GM19463 (cell line): ENCODE measurements around the gene DDIT4.
"Not testable (repeated sequence)": the region's sequence is repeated elsewhere in the genome, so short reads cannot be mapped to it uniquely, and the experiment has no call there.

Source experiments
- ATAC-seq: cut with Tn5 transposase; IDR thresholded peaks from one replicate; pipeline ENCODE4 v1.9.1; 2021; ENCODE audit warnings: mild to moderate bottlenecking, moderate library complexity; ENCODE audit not compliant: unreplicated experiment

DDIT4 gene, protein sequence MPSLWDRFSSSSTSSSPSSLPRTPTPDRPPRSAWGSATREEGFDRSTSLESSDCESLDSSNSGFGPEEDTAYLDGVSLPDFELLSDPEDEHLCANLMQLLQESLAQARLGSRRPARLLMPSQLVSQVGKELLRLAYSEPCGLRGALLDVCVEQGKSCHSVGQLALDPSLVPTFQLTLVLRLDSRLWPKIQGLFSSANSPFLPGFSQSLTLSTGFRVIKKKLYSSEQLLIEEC

DNA sequence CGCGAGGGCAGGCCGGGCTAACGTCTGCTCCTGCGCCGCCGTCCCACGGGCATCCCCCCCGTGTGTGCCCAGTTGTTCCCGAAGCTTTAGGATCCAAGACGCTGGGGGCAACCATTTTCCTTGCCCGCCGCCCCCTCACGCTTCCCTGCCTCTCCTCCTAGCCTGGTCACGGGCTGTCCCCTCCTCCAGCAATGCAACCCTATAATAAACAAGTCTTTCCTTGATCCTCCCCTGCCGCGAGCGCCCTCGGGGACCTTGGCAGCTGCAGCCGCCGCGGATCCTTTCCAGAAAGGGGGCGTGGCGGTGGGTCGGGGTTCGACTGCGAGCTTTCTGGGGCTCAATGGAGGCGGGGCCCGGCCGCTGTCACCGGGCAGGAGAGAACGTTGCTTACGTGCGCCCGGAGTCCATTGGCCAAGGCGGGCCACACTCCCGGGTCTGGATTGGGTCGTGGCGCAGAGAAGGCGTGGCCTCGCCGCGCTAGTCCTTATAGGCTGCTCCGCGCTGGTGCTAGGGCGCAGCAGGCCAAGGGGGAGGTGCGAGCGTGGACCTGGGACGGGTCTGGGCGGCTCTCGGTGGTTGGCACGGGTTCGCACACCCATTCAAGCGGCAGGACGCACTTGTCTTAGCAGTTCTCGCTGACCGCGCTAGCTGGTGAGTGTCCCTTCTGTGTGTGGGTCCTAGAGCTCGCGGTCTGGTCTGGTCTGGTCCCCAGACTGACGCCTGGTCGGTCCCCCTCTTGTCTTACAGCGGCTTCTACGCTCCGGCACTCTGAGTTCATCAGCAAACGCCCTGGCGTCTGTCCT is at the start of gene DDIT4:
Gene DDIT4 (plus strand): TSS at position 515 of the 803 bp plus-strand sequence. CDS start 293 bp downstream, outside the sequence.
- peak; percentile 83 for ATAC-seq

DNA sequence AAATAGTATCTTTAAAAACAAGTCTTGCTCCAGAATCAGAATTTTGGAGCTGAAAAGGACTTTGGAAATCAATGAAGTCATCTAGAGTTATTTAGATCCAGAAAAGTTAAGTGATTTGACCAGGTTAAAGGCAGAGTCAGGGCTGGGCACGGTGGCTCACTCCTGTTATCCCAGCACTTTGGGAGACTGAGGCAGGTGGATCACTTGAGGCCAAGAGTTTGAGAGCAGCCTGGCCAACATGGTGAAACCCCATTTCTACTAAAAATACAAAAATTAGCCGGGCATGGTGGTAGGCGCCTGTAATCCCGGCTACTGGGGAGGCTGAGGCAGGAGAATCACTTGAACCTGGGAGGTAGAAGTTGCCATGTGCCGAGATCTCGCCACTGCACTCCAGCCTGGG is 49.5 kb upstream of the DDIT4 start:
- ATAC-seq = not testable (repeated sequence)

DNA sequence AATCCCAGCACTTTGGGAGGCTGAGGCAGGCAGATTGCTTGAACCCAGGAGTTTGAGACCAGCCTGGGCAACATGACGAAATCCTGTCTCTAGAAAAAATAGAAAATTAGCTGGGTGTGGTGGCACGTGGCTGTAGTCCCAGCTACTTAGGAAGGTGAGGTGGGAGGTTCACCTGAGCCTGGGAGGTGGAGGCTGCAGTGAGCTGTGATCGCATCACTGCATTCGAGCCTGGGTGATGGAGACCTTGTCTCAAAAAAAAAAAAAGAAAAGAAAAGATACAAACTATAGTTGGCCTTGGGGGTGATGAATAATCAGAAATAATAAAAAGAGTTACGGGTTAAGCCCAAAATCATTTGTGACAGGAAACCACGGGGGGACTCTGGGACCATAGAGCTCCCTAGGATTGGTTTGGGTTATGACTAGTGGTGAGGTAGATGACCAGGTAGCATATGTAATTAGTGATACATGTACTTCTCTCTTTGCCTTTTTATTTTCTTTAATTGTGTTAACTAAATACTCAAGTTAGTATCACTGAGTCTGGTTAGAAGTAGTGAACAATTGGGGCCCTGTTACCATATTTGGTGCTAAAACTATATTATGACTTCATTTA is 47.2 kb upstream of the DDIT4 start:
- no peak for ATAC-seq

DNA sequence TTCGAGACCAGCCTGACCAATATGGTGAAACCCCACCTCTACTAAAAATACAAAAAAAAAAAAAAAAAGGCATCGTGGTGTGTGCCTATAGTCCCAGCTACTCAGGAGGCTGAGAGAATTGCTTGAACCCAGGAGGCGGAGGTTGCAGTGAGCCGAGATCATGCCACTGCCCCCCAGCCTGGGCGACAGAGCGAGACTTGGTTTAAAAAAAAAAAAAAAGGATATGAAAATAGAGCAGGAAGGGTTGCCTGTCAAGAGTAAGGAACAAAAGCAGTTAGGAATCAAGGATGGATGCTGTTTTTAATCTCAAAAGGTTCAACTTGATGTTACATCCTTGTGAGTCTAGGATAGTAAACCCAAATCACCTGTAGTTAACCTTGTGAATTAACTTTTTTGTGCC is 45.9 kb upstream of the DDIT4 start:
- no peak for ATAC-seq

DNA sequence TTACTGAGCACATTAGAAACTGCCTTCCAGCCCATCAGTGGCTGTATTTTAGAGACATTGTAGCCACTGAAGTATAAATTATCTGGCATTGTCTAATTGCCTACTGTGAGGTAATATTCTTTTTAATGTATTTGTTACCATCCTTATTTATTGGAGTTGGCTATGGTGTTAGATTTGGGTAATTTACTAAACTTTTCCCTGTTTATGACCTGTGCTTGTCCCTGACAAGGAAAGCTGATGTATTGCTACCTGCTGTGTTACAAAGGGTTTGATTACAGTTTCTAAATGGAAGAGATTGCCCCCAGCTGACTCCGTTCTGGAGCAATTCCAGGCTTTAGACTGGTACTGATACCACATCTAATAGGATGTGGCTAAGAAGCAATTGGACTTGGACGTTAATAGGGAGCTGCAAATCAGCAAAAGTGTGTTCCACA is 45.4 kb upstream of the DDIT4 start:
- no peak for ATAC-seq

DNA sequence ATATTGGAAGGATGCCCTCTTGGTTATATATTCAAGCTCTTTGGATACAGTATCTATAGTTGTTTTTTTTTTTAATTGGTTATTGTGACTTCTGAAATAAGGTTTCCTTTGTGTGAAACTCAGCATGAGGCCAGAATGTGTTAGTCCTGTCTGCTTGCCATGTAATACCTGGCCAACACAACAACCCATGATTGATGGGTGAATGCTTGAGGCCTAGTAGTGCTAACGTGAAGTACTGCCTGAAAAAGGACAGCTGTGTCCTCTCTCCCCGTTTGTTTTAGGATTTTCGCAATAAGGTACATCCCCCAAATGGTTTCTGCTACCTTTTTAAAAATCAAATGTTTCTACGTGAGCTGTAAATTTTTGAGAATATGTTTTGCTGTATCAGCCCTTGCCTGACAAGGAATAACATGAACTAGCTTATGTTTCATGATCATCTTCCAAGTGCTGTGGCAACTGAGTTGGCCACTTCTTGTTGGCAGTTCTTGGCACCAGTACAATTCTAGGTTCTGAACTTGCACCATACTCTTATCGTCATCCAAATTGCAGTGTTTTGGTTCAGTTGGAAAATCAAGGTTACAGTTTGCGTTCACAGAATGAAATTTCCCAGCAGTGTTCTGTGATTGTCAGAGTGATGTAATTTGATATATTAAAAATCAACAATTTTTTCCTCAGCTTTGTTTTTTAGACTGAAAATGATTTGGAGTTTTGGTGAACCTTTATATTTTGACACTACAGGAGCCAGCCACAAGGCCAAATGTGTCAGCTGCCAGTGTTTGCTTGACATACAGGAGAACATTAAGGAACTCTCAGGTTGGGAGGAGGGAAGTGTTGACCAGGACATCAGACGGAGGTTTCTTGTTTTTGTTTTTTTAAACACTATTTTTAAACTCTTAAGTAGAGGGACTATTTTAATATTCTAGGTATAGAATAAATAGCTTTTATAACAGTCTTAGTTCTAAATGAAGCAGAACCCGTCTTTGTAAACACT is 44.2 kb upstream of the DDIT4 start:
- ATAC-seq = no peak

DNA sequence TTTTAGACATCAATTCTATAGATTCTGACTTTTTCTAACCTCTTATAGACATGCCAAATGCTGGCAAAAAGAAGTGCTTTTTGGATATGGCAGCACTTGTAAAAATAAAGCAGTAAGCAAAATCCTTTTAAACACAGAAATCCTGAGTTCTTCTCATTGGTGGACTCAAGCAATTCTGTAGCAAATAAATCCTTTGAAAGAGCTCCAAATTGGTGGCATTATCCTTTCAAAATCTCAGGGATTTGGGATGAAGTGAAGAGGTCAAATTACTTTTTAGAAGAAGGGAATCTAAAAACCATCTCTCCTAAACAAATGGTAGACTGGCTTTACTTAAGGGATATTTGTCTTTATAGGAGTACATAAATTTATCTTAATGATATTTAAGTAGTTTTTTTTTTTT is 40.1 kb upstream of the DDIT4 start:
- ATAC-seq = no peak

DNA sequence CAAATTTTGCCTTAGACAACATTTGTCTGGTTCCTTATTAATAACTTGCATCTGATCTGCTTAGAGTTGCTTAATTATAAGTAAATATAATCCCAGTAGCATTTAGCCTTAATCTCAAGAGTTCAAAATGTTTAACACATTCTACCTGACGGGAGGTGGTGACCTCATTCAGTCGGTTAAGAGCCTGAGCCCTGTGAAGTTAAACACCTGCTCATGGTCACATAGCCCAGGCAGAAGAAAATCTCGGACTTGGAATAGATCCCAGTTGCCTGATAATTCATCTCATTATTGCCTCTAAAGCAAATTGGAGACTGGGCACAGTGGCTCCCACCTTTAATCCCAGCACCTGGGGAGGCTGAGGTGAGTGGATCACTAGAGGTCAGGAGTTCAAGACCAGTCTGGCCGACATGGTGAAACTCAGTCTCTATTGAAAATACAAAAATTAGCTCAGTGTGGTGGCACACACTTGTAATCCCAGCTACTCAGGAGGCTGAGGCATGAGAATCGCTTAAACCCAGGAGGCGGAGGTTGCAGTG is 39.1 kb upstream of the DDIT4 start:
- ATAC-seq = no peak

DNA sequence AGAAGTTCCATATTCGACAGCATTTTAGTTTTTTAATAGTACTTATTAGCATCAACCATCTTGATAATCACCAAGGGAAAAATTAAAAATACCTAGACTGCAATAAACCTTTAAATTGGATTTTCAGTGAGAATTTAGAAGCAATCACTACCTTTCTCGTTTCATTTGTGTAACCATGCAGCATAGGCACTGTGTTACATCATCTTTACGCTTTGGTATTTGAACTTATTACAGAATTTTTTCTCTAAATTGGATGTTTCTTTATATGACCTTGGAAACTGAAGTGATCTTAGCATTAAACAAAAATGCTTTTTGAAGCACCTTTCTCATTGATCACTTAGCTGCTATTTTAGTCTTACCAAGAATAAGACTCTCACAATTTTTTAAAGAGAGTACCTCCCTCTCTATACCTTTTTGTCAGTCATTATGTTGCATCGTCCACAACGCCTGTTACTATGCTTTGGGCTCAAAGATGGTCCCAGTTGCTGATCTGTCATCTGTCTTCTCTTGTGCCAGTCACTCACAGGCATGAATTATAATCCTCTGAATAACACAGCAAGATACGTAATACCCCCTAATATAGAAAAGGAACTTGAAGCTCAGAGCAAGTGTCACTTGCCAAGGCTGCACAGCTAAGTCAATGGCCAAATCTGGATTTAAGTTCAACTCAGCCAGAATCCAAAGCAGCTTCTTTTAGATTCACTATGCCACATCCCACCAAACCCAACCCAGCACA is 38.0 kb upstream of the DDIT4 start:
- no peak for ATAC-seq

DNA sequence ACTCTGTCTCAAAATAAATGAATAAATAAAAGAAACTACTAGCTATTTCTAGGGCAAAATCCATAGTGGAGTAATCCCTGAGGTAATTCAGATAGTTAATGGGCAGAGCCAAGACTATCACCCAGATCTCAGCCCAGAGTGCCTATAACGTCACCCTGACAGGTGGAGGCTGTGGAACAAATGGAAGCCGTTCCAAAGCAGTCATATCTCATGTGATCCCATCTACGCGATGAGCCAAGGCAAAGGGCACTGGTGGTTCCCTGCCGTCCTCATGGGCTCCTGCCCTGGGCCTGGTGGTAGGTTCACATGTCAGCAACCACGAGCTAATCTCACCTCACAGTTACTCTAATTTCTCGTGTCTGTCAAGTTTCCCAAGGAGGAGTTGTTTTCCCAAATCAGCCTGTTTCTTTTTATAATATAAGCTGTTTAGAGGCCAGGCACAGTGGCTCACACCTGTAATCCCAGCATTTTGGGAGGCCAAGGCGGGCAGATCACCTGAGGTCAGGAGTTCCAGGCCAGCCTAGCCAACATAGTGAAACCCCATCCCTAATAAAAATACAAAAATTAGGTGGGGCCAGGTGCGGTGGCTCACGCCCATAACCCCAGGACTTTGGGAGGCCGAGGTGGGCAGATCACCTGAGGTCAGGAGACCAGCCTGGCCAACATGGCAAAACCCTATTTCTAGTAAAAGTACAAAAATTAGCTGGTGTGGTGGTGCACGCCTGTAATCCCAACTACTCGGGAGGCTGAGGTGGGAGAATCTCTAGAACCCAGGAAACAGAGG is 35.1 kb upstream of the DDIT4 start:
- no peak for ATAC-seq

DNA sequence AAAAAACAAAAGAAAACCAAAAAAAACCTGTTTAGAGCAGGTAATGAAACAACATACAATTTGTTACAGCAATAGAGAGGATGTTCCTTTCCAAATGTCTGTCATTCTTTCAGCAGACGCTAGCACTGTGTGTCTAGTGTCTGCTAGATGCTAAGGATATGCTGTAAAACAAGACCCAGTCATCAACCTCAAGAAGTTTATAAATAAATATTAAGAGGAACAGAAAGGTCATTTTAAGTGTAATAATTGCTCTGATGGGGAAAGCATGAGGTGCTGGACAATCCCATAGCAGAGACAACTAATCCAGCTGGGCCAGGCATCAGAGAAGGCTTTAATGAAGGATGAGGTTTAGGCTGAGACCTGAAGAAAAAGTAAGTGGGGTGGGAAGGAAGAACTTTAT is 34.3 kb upstream of the DDIT4 start:
- no peak for ATAC-seq

DNA sequence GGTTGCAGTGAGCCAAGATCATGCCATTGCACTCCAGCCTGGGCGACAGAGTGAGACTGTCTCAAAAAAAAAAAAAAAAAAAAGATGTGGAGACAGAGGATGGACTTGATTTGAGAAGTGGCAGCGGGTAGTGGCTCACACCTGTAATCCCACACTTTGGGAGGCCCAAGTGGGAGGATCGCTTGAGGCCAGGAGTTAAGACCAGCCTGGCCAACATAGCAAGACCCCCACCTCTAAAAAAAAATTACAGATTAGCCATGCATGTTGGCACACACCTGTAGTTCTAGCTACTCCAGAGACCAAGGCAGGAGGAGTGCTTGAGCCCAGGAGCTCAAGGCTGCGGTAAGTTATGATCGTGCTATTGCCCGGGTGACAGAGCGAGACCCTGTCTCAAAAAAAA is 33.4 kb upstream of the DDIT4 start:
- no peak for ATAC-seq

DNA sequence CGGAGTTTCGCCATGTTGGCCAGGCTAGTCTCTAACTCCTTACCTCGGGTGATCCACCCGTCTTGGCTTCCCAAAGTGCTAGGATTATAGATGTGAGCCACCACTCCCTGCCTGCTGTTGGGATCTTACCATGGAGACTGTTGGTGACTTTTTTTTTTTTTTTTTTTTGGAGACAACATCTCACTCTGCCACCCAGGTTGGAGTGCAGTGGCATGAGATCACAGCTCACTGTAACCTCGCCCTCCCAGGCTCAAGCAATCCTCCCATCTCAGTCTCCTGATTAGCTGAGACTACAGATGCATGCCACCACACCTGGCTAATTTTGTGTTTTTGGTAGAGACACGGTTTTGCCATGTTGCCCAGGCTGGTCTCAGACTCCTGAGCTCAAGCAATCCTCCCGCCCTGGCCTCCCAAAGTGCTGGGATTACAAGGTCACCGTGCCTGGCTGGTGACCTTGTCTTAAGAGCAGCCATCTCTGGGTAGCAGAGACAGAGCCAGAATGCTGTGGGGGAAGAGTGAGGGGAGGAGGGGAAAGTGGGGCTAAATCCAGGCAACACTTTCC is 32.0 kb upstream of the DDIT4 start:
- no peak for ATAC-seq

DNA sequence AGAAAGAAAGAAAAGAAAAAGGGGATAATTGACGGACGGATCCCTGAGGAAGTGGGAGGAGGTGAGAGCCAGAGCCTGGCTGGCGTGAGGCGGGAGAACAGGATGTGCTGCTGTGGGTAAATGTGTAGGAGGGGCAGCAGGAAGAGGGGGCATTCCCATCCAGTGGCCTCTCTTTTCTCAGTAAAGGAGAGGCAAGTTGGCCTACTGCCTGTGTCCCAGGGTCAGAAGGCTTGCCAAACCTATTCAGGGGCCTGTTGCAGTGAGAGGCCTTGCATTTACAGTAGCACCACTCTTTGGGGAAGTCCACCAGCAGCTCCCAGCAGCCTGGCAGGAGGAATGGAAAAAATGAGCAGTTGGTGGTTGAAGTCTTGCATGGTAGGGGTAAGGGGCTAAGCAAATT is 31.0 kb upstream of the DDIT4 start:
- ATAC-seq = no peak

DNA sequence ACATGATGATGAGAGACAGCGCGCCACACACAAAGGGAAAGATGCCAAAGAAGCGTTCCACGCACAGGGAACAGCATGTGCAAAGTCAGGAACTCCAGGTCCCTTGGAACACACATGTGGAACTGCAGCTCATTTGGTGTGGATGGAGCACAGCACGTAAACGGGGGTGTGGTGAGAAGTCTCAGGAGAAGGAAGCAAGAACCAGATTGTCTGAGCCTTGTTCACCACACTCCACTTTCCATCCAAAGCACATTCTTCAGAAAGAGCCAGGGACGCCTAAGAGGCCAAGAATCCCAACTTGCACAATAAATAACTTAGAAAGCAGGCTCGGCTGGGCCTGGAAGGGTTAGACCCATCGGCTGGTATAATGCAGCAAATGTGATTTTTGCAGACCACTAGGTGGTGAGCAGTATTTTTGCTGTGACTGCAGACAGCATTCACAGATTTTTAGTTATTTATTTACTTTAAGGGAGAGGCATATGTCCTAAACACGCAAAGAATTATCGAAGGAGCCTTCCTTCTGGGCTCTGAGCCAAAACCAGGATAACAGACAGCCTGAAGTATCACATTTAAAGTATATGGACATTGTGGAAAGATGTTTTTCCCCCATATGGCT is 29.8 kb upstream of the DDIT4 start:
- no peak for ATAC-seq

DNA sequence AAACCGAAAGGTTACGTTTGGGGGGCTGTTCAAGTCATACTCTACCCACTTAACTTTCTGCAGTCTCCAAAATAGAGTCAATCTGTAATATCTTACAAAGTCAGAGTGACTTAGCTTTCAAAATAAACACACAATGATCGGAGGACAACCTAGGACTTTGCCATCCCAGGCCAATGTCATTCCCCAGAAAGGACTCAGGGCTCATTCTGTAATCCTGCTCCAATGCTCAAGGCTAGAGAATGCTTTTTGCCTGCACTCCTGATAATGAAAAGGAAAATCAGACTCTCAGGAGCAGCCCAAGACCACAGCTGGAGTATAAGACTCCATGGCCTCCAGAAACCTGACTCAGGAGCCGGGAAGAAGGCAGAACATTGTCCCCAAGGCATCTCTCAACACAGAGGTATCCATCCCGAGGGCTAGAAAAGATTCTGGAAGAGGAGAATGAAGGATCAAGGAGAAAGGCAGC is 29.1 kb upstream of the DDIT4 start:
- ATAC-seq = no peak

DNA sequence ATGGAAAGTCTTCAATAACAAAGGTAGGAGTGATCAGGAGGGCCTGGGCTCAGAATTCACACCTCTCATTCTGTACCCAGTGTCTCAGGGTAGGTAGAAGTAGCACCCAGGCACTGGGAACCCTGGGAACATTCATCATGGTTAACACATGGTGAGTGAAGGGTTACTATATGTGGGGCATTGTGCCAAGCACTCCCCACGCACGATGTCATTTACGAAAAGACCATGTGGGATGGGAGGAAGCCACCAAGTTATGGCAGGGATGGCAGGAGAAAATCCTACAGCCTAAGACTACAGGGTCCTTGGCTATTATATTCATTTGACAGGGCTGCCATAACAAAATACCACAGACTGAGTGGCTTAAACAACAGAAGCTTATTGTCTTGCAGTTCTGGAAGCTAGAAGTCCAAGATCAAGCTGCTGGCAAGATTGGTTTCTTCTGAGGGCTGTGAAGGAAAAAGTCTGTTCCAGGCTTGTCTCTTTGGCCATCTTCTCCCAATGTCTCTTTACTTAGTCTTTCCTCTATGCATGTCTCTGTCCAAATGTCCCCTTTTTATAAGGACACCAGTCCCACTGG is 27.7 kb upstream of the DDIT4 start:
- ATAC-seq = no peak
